Stimulated activated CD8-positive, alpha-beta memory T cell treated with anti-CD3 and anti-CD28 coated beads, Interleukin-12 subunit alpha, Interleukin-12 subunit beta, amount 100 ng/mL, for 24 hours (primary cell): ENCODE measurements around the gene DNER.
"Not testable (repeated sequence)": the region's sequence is repeated elsewhere in the genome, so short reads cannot be mapped to it uniquely, and the experiment has no call there.

Source experiments
- DNase-seq: peaks from one replicate; pipeline ENCODE4 v3.0.0-alpha.2; 2020; ENCODE audit errors: extremely low read depth

DNER gene

GRCh38 chr2:229622495-229623355, 91.6 kb downstream of the DNER start:
- no peak for DNase-seq

GRCh38 chr2:229620759-229621158, 93.6 kb downstream of the DNER start:
- DNase-seq = no peak

DNA sequence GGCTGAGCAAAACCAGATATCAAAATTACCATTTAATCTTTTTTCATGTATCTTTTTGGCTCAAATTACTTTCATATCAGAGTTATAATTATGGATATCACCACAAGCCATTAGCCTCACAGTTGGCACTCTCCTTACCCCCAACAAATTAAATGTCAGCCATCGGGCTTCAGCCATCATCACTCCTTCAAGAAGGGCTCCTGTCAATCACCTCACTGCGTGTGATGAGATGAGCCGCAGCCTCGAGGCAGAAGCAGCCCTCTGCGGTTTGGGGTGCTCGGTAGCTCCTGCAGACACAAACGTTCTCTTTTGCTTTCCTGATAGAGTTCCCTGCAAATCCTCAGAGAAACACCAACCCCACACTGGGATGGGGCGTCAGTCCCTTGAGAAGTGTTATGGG, 94.1 kb downstream of the DNER start:
- no peak for DNase-seq

DNA sequence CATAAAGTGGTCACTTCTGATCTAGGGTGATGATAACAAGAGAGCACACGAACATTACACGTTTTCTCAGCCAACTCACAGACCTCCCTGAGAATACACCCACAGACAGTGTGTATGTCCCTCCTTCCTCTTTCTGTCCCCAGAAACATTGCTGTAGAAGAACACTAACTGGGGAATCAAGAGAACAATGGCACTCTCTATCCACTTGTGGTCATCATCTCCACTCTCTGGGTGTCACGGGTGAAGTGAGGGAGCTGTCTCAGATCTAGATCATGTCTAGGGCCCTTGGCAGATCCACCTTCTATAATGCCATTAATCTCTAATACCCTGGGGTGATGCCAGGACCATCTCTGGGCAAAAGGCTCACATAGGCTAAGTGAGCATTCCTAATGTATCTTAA, 97.9 kb downstream of the DNER start:
- no peak for DNase-seq

GRCh38 chr2:229614021-229614420, 100.3 kb downstream of the DNER start:
- DNase-seq = not testable (repeated sequence)

DNA sequence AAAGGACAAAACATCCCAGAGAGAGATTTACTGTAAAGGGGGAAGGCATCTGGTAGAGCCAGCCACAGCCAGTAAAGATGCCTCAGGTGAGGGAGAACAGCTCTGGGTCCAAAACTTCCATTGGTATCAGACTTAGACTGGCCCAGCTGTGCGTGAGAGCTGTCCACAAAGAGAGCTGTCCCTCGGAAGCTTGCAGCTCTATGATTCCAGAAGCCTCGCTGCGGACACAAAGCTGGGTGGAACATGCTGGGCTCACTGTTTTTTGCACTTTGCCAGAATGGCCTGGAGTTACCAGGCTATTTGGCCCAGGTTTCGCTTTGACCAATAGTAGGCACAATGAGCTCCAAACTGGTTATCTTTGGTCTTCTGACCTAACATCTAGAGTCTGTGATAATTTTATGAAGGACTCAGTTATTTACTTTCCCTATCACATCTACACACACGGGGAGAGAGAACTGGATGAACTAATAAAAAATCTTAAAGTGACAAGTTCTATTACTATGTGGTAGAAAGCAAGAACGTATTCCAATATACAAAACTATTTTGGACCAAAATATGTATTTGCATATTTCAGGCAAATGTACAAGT, 101.9 kb downstream of the DNER start:
- no peak for DNase-seq

DNA sequence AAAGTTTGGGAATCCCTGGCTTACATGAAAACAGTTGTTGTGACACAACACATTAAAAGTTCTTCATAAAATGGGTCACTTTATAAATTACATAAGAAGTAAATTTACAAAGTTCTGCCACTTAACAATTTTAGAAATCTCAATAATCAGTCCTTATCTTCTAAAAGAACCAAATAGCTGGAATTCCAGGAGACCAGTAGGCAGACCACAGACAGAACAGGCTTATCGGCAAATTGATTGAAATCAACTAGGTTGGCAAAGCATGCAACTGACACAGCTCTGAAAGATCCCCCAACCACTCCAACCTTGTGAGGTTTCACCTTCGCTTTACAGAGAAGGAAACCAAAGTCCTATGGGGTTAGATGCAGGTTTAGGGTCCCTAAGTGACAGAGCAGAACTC, 103.0 kb downstream of the DNER start:
- DNase-seq = no peak

DNA sequence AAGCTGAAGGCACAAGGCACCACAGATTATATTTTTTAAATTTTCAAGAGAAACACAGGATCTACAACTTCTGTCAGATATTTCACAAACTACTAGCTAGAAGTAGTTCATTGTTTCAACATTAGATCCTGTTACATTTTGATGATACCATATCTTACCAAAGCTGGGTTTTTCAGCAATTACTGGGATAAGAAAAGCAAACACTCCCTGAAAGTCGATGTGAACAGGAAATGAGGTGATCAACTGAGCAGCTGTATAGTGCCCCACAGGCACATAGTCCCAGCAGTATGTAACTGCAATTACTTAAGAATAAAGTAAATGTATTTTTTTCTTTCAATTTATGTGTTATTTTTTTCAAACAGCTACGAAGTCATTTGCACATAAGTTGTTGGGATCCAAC, 103.5 kb downstream of the DNER start:
- no peak for DNase-seq

GRCh38 chr2:229610333-229610732, 104.0 kb downstream of the DNER start:
- DNase-seq = no peak

DNA sequence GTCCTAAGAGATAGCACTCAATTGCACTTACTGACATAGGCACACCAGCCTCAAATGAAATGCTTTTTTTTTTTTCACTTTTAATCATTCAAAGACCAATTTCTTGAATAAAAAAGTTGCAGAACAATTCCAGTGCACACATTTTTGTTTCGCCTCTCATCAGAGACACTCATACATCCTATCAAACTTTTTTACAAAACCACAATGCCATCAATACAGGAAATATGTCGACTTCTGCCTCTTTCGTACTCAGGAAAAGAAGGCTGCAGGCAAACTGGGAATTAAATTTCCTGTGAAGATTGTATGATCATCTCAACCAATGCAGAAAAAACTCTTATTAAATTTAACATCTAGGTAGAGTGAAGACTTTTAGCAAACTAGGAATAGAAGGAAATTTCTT, 112.4 kb downstream of the DNER start:
- no peak for DNase-seq

DNA sequence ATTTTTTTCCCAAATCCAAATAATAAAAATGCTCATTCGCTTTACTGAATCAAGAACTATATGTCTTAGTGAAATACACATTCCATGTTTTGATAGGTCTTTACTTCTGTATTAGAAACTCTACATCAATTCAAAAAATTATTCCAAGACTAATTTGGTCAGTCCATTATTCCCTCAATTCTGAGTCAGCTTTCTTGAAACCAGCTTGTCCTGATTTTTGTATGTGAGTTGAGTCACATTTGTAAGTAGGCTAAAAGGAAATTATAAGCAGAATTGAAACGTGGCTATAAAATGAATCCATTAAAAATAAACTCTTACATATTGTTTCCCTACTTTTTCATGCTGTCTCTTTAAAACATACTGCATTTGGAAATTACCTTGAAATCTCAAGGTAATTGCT, 113.0 kb downstream of the DNER start:
- DNase-seq = no peak

DNA sequence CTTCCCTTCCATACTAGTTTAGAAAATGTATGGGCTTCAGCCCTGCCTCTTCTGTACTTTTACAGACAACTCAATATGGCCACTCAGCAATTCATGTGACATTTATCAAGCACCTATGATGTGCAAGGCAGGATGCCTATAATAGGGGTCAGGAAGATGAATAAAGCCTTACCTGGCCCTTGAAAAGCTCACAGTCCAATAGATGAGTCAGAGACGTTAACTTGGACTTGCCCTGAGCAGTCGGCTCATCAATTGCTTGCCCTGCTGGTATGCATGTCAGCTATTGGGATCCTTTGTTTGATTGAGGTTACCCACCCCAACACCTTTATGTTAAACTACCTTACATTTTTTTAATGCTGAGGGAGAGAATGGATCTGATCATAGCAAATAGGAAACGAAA, 116.1 kb downstream of the DNER start:
- DNase-seq = no peak

GRCh38 chr2:229596796-229597195, 117.6 kb downstream of the DNER start:
- no peak for DNase-seq

GRCh38 chr2:229591611-229592010, 122.7 kb downstream of the DNER start:
- no peak for DNase-seq

DNA sequence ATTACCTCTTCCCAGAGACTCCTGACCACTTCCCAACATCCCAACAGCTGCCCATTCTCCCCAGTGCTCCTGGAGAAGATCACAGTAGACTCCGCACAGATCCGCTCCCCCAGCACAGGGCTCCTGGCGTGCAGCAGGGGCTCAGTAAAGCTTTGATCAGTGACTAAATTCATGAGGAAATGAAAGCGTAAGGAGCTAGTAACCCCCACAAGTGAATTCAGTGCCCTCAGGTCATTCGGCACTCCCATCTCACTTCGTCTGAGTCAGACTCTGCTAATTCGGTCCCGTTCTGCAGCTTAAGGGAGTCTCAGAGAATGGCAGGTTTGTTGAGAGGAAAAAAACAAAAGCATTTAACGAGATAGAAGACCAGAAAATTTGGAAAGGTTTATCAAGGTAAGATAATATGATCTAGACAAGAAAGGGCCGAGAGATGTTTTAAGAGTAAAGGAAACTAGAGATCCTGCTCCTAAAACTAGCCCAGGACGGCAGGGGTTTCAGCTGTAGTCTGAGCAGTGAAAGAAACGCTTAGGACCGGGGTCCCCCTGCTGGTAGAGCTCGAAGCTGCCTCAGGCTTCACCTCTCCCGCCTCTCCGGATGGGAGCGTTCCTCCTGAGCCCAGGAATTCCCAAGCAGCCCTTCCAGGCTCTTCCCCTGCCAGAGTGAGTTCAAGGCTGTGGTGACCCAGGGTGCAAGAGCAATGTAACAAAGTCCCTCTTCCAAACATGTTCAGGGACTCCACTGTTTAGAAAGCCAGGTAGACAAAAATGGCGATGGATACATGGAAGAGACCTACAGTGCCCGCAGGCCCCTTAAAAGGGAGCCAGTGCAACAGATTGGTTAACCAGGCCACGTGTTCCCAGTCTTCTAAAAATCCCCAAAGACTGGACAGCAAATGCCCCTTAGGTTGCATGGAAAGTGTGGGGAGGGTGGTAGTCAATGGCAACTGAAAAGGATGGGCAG, 127.3 kb downstream of the DNER start:
- DNase-seq = no peak

DNA sequence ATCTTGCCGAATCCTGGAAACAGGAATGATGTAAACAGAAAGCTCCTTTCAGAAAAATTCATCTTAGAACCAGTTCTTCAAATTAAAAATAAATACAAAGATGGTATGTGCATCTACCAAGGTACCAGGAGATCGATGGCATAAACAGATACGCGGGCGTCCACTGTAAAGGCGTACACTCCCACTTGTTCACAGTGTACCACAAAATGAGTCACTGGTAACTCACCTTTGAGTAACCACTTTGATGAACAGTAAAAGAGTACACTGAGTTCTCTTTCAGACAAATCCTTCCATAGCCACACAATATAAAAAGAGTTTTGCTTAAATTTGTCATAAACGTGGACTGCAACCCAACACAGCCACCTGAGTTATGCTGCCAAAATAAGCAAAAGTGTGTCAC, 128.3 kb downstream of the DNER start:
- no peak for DNase-seq

GRCh38 chr2:229582151-229582550, 132.2 kb downstream of the DNER start:
- no peak for DNase-seq

DNA sequence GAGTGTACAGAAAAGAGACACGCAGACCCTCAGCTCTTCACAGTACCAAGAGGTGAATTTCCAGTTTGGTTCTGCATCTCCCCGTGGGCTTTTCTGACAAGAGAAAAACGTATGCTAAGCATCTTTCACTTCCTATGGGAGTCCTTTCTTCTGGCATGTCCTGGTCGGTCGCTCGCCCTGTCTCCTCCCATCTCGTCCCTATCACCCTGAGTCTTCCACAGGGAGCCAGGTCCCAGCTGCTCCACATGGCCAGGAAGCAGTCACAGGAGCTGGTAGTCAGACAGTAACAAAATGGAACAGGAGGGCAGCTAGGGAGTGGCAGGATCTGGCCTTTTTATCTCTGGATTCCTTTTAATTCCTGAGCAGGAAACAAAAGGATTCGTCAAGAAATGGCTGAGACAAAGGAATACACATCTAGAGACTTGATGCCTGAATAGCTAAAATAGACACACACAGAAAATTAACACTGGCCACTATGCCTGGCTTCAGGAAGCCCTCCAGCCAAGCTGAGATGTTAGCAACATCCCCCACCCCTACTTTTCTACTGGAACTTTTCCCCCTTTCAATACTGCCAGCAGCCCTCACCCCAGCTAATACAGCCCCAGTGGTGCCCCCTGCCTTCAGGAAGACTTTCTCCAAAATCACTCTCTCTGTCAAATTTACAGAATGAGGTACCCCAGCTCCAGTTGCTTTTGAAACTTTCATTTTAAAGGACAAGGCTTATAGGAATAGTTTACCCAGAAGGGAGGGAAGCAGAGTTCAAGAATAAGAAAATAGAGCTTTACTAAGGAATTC, 136.1 kb downstream of the DNER start:
- DNase-seq = no peak

- DNase-seq = no peak
Observed at GRCh38 chr2:229575569-229576315, 138.6 kb downstream of the DNER start.

DNA sequence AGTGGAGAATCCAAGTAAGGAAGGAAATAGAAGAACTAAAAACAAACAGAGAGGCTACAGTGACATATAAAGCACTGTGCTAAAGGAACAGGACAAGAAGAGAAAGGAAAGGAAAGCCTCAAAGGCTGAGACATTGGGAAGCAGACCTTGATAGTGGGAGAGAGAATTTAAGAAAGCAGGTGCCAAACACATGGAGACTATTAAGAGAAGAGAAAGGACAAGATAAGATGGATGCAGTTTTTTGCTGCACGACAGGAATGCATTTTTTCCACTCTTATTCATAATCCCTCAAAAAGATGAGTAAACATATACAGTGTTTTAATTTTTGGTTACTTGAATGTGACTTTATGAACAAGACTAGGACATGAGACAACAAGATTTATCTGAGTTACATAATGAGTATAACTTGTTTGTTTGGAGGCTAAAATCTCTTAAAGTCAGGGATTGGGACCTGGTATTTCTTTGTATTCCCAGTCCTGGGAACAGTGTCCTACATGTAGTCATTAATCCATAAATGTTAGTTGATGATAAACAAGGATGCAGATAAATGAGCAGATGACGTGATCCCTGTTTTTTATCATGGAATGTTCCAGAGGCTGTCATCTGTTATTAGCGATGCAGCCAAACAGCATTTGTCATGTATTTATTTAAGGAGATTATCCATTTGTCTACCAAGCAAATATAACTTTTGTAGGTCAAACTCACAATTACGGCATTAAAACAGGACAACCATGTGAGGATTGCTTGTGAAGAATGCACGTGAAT, 141.7 kb downstream of the DNER start:
- no peak for DNase-seq
